ENCODE data around the gene HAAO.

HAAO gene

GRCh38 chr2:42809819-42810120 is 17.4 kb upstream of the HAAO start:
- peaks cover 29% of the 10 kb centered on the region for H3K4me1 Mint-ChIP-seq
- H3K36me3 Mint-ChIP-seq (ENCODE audit: insufficient read depth) = peaks cover 19% of the 10 kb centered on the region
- ATAC-seq (replicated peaks; ENCODE audit: extremely low read depth, poor library complexity, severe bottlenecking) (peak; percentile 30), DNase-seq (ENCODE audit: low spot score in 2 of 2) (no peak)
- peak overlapping the region; percentile 97 for H3K4me3 Mint-ChIP-seq
- peaks cover 5% of the 10 kb centered on the region for H3K9me3 Mint-ChIP-seq
- peak overlapping the region; percentile 100 for H3K27ac Mint-ChIP-seq (ENCODE audit: low read depth)
- no peaks in the 10 kb centered on the region for H3K27me3 Mint-ChIP-seq

- peak overlapping the region; percentile 100 for H3K27ac Mint-ChIP-seq (ENCODE audit: low read depth)
- H3K9me3 Mint-ChIP-seq = peaks cover 5% of the 10 kb centered on the region
- H3K36me3 Mint-ChIP-seq (ENCODE audit: insufficient read depth) = peaks cover 19% of the 10 kb centered on the region
- DNase-seq (ENCODE audit: low spot score in 2 of 2) = no peak
- no peak for ATAC-seq (replicated peaks; ENCODE audit: extremely low read depth, poor library complexity, severe bottlenecking)
- peak overlapping the region; percentile 97 for H3K4me3 Mint-ChIP-seq
- peaks cover under 1% of the 10 kb centered on the region for H3K27me3 Mint-ChIP-seq
- peaks cover 29% of the 10 kb centered on the region for H3K4me1 Mint-ChIP-seq
Measured at GRCh38 chr2:42809131-42809818, 16.9 kb upstream of the HAAO start.

DNA sequence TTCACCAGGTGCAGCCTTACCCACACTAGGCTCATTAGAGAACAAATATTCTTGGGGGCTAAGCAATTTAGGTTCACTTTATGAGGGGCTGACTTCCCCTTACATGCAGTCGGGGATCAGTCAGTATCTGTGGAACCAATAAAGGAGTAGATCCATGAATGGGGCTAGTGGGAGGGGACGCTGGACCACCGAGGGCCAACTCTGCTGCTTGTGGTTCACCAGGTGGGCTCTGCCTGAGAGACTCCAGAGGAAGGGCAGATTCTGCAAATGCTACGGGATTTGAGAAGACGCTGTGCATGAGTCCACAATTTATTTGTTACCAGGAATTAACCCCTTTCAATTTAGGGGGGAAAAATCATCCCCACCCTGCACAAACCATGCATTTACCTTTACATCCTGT is 15.9 kb upstream of the HAAO start:
- no peak for DNase-seq (ENCODE audit: low spot score in 2 of 2)
- Mint-ChIP-seq H3K27ac (ENCODE audit: low read depth) (no peak overlapping the region), H3K36me3 (ENCODE audit: insufficient read depth) (peaks cover 19% of the 10 kb centered on the region), H3K4me1 (peaks cover 29% of the 10 kb centered on the region), H3K9me3 (no peaks in the 10 kb centered on the region), H3K27me3 (peaks cover 11% of the 10 kb centered on the region), H3K4me3 (no peak overlapping the region)
- ATAC-seq (replicated peaks; ENCODE audit: extremely low read depth, poor library complexity, severe bottlenecking) = no peak

GRCh38 chr2:42806786-42807185 is 14.4 kb upstream of the HAAO start:
- Mint-ChIP-seq H3K4me1 (peaks cover 19% of the 10 kb centered on the region), H3K36me3 (ENCODE audit: insufficient read depth) (peaks cover 19% of the 10 kb centered on the region), H3K27me3 (peaks cover 26% of the 10 kb centered on the region), H3K4me3 (no peak overlapping the region), H3K9me3 (no peaks in the 10 kb centered on the region), H3K27ac (ENCODE audit: low read depth) (no peak overlapping the region)
- DNase-seq (ENCODE audit: low spot score in 2 of 2) (no peak), ATAC-seq (replicated peaks; ENCODE audit: extremely low read depth, poor library complexity, severe bottlenecking) (no peak)

DNA sequence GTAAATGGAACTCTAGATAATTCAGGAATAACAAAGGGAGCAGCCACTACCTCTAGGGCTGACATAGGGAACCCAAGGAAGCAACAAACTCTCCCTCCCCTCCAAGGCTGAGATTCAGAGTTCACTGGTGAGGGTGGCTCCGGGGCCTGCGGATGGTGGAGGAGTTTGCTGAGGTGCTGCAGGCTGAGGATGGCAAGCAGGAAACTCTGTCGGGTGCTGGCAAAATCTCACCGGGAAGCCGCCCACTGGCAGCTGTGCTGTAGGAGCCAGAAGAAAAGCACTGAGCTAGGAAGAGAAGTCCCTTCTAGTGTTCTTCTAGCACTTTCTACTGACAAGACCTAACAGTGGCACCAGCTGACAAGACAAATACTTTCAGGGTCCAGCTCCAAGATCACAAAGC is 12.5 kb upstream of the HAAO start:
- H3K27ac Mint-ChIP-seq (ENCODE audit: low read depth) = no peak overlapping the region
- H3K9me3 Mint-ChIP-seq = no peaks in the 10 kb centered on the region
- ATAC-seq (replicated peaks; ENCODE audit: extremely low read depth, poor library complexity, severe bottlenecking) (no peak), DNase-seq (ENCODE audit: low spot score in 2 of 2) (no peak)
- peaks cover 5% of the 10 kb centered on the region for H3K4me1 Mint-ChIP-seq
- no peak overlapping the region for H3K4me3 Mint-ChIP-seq
- H3K36me3 Mint-ChIP-seq (ENCODE audit: insufficient read depth) = peaks cover 3% of the 10 kb centered on the region
- peaks cover 35% of the 10 kb centered on the region for H3K27me3 Mint-ChIP-seq

DNA sequence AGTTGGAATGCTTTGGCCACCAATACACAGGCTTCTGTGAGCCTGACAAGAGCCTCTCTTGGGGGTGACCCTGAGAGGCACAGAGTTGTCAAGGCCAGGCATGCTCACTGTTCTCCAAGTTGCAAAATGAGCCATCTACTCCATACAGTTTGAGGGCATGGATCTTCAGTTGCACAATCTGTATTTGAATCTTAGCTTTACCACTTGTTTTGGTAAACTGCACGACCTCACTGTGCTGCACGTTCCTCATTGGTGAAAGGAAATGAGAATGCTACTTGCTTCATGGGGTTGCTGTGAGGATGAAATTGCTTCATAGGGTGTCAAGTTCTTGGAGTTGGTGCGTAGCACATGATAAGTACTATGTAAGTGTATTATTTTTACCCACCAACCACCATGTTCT is 12.0 kb upstream of the HAAO start:
- DNase-seq (ENCODE audit: low spot score in 2 of 2) (no peak), ATAC-seq (replicated peaks; ENCODE audit: extremely low read depth, poor library complexity, severe bottlenecking) (no peak)
- H3K27ac Mint-ChIP-seq (ENCODE audit: low read depth) = no peak overlapping the region
- peaks cover 35% of the 10 kb centered on the region for H3K27me3 Mint-ChIP-seq
- H3K4me3 Mint-ChIP-seq = no peak overlapping the region
- H3K36me3 Mint-ChIP-seq (ENCODE audit: insufficient read depth) = peaks cover 3% of the 10 kb centered on the region
- H3K4me1 Mint-ChIP-seq = peaks cover 5% of the 10 kb centered on the region
- no peaks in the 10 kb centered on the region for H3K9me3 Mint-ChIP-seq

GRCh38 chr2:42802150-42802549 is 9.8 kb upstream of the HAAO start:
- no peak overlapping the region for H3K27ac Mint-ChIP-seq (ENCODE audit: low read depth)
- ATAC-seq (replicated peaks; ENCODE audit: extremely low read depth, poor library complexity, severe bottlenecking) = no peak
- H3K4me1 Mint-ChIP-seq = no peaks in the 10 kb centered on the region
- peaks cover 35% of the 10 kb centered on the region for H3K27me3 Mint-ChIP-seq
- H3K4me3 Mint-ChIP-seq = no peak overlapping the region
- H3K9me3 Mint-ChIP-seq = no peaks in the 10 kb centered on the region
- no peak for DNase-seq (ENCODE audit: low spot score in 2 of 2)
- no peaks in the 10 kb centered on the region for H3K36me3 Mint-ChIP-seq (ENCODE audit: insufficient read depth)

DNA sequence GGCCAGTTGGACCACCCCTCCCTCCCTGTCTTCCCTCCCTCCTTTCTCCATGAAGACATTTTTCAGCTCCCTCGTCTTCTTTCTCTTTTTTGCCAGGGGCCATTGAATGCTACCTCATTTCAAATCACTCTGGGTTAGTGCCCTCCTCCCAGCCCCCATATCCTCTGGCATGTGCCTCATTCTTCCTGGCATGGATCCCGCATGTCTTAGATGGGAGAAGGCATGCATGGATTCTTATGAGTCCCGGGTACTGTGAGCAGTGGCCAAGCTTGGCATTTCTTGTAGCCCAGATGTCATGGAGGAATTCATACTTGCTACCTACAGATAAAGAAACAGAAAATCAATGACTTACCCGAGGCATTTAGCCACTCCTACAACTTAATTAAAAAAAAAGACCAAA is 9.0 kb upstream of the HAAO start:
- Mint-ChIP-seq H3K36me3 (ENCODE audit: insufficient read depth) (peaks cover 2% of the 10 kb centered on the region), H3K4me3 (no peak overlapping the region), H3K4me1 (no peaks in the 10 kb centered on the region)

GRCh38 chr2:42800981-42801380 is 8.6 kb upstream of the HAAO start:
- H3K4me1 Mint-ChIP-seq = no peaks in the 10 kb centered on the region
- H3K9me3 Mint-ChIP-seq = no peaks in the 10 kb centered on the region
- peaks cover 35% of the 10 kb centered on the region for H3K27me3 Mint-ChIP-seq
- peaks cover 3% of the 10 kb centered on the region for H3K36me3 Mint-ChIP-seq (ENCODE audit: insufficient read depth)
- H3K27ac Mint-ChIP-seq (ENCODE audit: low read depth) = no peak overlapping the region
- DNase-seq (ENCODE audit: low spot score in 2 of 2) (no peak), ATAC-seq (replicated peaks; ENCODE audit: extremely low read depth, poor library complexity, severe bottlenecking) (no peak)
- H3K4me3 Mint-ChIP-seq = no peak overlapping the region

More for the DNA sequence above, 9.0 kb upstream of the HAAO start:
- DNase-seq (ENCODE audit: low spot score in 2 of 2) (no peak), ATAC-seq (replicated peaks; ENCODE audit: extremely low read depth, poor library complexity, severe bottlenecking) (no peak)
- H3K27me3 Mint-ChIP-seq = peaks cover 35% of the 10 kb centered on the region
- no peak overlapping the region for H3K27ac Mint-ChIP-seq (ENCODE audit: low read depth)
- no peaks in the 10 kb centered on the region for H3K9me3 Mint-ChIP-seq

DNA sequence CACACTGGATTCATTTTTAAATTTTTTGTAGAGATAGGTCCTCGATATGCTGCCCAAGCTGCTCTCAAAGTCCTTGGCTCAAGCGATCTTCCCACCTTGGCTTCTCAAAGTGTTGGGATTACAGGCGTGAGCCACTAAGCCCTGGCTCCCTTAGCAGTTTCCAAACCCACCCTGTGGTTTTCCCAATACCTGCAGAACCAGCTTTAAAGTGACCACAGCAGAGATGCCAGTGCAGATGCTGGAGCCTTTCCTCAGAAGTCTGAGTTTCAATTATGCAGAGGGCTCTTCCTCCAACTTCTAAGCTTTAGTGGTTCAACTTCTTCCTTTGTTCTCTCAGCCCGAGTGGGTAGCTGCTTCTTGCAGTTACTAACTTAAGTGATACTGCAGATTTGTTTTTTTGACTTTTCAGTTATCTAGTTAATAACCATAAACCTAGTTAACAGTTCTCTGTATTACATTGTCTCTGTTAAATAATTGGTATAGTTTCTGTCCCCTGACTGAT is 8.1 kb upstream of the HAAO start:
- Mint-ChIP-seq H3K4me3 (no peak overlapping the region), H3K9me3 (no peaks in the 10 kb centered on the region), H3K4me1 (no peaks in the 10 kb centered on the region), H3K27ac (ENCODE audit: low read depth) (no peak overlapping the region), H3K36me3 (ENCODE audit: insufficient read depth) (peaks cover 3% of the 10 kb centered on the region), H3K27me3 (peaks cover 35% of the 10 kb centered on the region)
- no peak for ATAC-seq (replicated peaks; ENCODE audit: extremely low read depth, poor library complexity, severe bottlenecking)
- no peak for DNase-seq (ENCODE audit: low spot score in 2 of 2)

DNA sequence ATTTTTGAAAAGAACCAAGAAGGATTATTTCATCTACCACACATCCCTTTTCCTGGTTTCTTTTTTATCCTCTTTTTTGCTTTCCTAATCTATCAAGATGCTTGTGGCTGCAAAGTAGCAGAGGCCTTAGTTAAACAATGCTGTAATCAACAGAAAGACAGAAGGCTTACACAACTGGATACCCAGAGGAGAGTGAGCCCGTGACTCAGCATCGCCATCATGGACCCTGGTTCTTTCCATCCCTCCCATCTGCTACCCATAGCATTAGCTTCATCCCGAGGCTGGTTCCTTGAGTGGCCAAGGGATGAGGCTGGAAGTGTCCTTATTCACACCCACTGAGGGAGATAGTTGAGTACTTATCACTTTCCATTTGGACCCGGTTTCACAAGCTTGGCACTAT is 7.5 kb upstream of the HAAO start:
- H3K27me3 Mint-ChIP-seq = peaks cover 39% of the 10 kb centered on the region
- peaks cover 3% of the 10 kb centered on the region for H3K36me3 Mint-ChIP-seq (ENCODE audit: insufficient read depth)
- DNase-seq (ENCODE audit: low spot score in 2 of 2) (no peak), ATAC-seq (replicated peaks; ENCODE audit: extremely low read depth, poor library complexity, severe bottlenecking) (no peak)
- H3K9me3 Mint-ChIP-seq = no peaks in the 10 kb centered on the region
- H3K4me1 Mint-ChIP-seq = no peaks in the 10 kb centered on the region
- no peak overlapping the region for H3K4me3 Mint-ChIP-seq
- no peak overlapping the region for H3K27ac Mint-ChIP-seq (ENCODE audit: low read depth)

DNA sequence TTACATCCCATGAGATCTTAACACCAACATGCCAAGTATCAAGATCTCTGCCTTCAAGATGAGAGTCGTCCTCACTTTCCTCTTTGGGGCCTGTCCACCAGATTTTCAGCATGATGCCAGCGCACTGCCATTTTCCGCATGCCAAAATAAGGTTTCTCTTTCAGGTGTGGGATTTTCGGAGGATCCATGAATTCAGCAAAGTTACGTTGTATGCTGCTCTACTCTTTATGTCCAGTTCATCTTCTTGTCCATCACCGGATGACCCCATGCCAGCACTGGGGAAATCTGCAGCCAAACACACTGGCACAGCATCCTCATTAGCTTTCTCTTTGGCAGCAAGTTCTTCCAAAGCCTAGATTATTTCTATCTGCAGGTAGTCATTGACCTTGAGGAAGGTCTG is 4.9 kb upstream of the HAAO start:
- Mint-ChIP-seq H3K4me1 (peaks cover under 1% of the 10 kb centered on the region), H3K27ac (ENCODE audit: low read depth) (no peak overlapping the region), H3K4me3 (no peak overlapping the region), H3K36me3 (ENCODE audit: insufficient read depth) (peaks cover 3% of the 10 kb centered on the region), H3K9me3 (no peaks in the 10 kb centered on the region), H3K27me3 (peaks cover 38% of the 10 kb centered on the region)
- DNase-seq (ENCODE audit: low spot score in 2 of 2) (no peak), ATAC-seq (replicated peaks; ENCODE audit: extremely low read depth, poor library complexity, severe bottlenecking) (no peak)

DNA sequence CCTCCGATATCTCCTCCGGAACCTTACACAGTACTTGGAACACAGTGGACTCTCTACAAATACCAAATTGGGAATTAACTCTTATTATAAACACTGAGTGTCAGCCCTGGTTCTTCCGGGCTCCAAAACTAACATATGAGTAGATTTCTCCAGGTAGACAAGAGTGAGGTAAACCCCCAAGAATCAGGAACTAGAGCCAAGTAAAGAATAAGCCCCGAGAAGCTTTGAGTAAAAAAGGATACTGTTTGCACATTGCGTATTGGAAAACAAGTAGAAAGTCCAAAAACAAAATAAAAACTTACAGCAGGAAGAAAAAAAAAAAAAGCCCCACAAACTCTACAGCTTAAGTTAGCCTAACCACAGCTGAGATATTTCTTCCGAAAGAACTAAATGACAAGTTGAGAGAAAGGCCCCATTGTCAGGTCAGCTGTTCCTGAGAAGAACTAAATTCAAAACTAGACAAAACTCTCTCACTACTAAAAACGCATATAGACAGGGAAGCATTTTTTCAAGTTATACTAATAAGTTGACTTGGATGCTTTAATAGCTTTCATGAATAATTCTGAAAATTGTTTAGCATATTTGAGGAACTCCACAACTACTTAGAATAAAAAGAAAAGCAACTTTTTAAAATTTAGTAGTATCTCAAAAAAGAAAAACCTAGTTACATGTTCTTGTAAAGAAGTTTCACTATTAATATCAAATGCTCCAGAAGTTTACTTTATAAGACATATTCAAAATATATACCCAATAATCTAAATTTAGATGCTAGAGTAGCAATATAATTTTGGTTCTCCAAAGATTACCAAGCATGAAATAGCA is 4.3 kb upstream of the HAAO start:
- Mint-ChIP-seq H3K27me3 (peaks cover 38% of the 10 kb centered on the region), H3K36me3 (ENCODE audit: insufficient read depth) (peaks cover 3% of the 10 kb centered on the region), H3K4me3 (peak overlapping the region; percentile 31), H3K9me3 (no peaks in the 10 kb centered on the region), H3K4me1 (peaks cover 6% of the 10 kb centered on the region), H3K27ac (ENCODE audit: low read depth) (peak overlapping the region; percentile 2)
- ATAC-seq (replicated peaks; ENCODE audit: extremely low read depth, poor library complexity, severe bottlenecking) (no peak), DNase-seq (ENCODE audit: low spot score in 2 of 2) (no peak)
